H1 (cell line): ENCODE results near the gene GYPC. TPM values are rescaled to one million over a fixed set of nuclear protein-coding genes. Genes with fewer than 3 reads are reported as not detected.

Experiments
- CTCF ChIA-PET: fragments of 300-600 bp; sonication (Branson Sonifier 250); formaldehyde crosslinking; loops from one replicate; lab custom pipeline; 2021; ENCODE audit not compliant: partially characterized antibody; lab: Charles Lee
- POLR2A ChIA-PET: fragments of 300-600 bp; sonication (Branson Sonifier 250); formaldehyde crosslinking; loops from one replicate; lab custom pipeline; 2021; ENCODE audit warnings: inconsistent platforms; ENCODE audit not compliant: partially characterized antibody; lab: Charles Lee
- DNase-seq, 2 experiments: peaks; one replicate each; pipeline versions ENCODE4 v3.0.0 to v3.0.0-alpha.2; 2010 to 2022; ENCODE audit warnings: low spot score in 2 of 2, low read depth in 1 of 2, mixed read lengths in 1 of 2
- FAIRE-seq: peaks from 2 replicates; lab custom pipeline; 2011; peaks lifted over from hg19 to GRCh38; lab: Jason Lieb, UNC
- H2AFZ ChIP-seq: 2 replicates; pipeline ENCODE4 v1.8.1; 2012; ENCODE audit warnings: low read length, inconsistent platforms
- H2AK5ac ChIP-seq: 2 replicates; pipeline ENCODE4 v1.6.1; 2013; ENCODE audit warnings: low read depth, low read length
- H2BK120ac ChIP-seq: replicated peaks from 2 replicates; pipeline ENCODE3; 2013; ENCODE audit warnings: low read depth, low read length, inconsistent platforms
- H2BK12ac ChIP-seq: 2 replicates; pipeline ENCODE4 v1.6.1; 2013; ENCODE audit warnings: low read depth, low read length
- H2BK15ac ChIP-seq: 2 replicates; pipeline ENCODE4 v1.6.1; 2013; ENCODE audit warnings: low read length
- H2BK20ac ChIP-seq: 2 replicates; pipeline ENCODE4 v1.6.1; 2013; ENCODE audit warnings: low read length
- H2BK5ac ChIP-seq: 2 replicates; pipeline ENCODE4 v1.6.1; 2013; ENCODE audit warnings: low read depth, low read length
- H3K14ac ChIP-seq: 2 replicates; pipeline ENCODE4 v1.6.1; 2013; ENCODE audit warnings: inconsistent platforms; ENCODE audit not compliant: insufficient read length
- H3K18ac ChIP-seq: 2 replicates; pipeline ENCODE4 v1.6.1; 2013; ENCODE audit warnings: low read length; ENCODE audit errors: extremely low read depth
- H3K23ac ChIP-seq: 2 replicates; pipeline ENCODE4 v1.6.1; 2013; ENCODE audit warnings: inconsistent platforms; ENCODE audit not compliant: insufficient read length
- H3K23me2 ChIP-seq: 2 replicates; pipeline ENCODE4 v1.6.1; 2013; ENCODE audit warnings: low read depth, low read length
- H3K27ac ChIP-seq: 2 replicates; pipeline ENCODE4 v1.6.1; 2011; ENCODE audit warnings: low read depth, low read length, inconsistent platforms
- H3K27me3 ChIP-seq, 4 experiments: replicated peaks in 1 of 4; 1 replicate in 1 of 4; 2 replicates in 3 of 4; pipeline versions ENCODE4 v1.6.1 to v1.8.1; 2011 to 2013; ENCODE audit warnings: low read length in 3 of 4, mild to moderate bottlenecking in 3 of 4, inconsistent platforms in 2 of 4, mixed read lengths in 2 of 4, moderate library complexity in 1 of 4; ENCODE audit not compliant: control insufficient read depth in 3 of 4, insufficient read depth in 3 of 4; ENCODE audit errors: extremely low read depth in 1 of 4
- H3K36me3 ChIP-seq, 4 experiments: 2 replicates each; pipeline versions ENCODE4 v1.6.1 to v1.8.1; 2011 to 2013; ENCODE audit warnings: mild to moderate bottlenecking in 4 of 4, low read length in 3 of 4, moderate library complexity in 2 of 4, control low read depth in 1 of 4, inconsistent platforms in 1 of 4; ENCODE audit not compliant: insufficient read depth in 4 of 4, control insufficient read depth in 2 of 4
- H3K4ac ChIP-seq: replicated peaks from 2 replicates; pipeline ENCODE3; 2013; ENCODE audit warnings: low read length, low read depth, mixed read lengths, inconsistent platforms; ENCODE audit not compliant: insufficient read length
- H3K4me1 ChIP-seq, 4 experiments: replicated peaks in 1 of 4; 1 replicate in 1 of 4; 2 replicates in 3 of 4; pipeline versions ENCODE4 v1.6.1 to v1.8.1; 2011 to 2013; ENCODE audit warnings: low read length in 3 of 4, inconsistent platforms in 2 of 4, mixed read lengths in 1 of 4; ENCODE audit not compliant: insufficient read depth in 4 of 4, control insufficient read depth in 3 of 4
- H3K4me2 ChIP-seq, 2 experiments: 2 replicates each; pipeline versions ENCODE4 v1.6.1 to v1.8.1; 2011 to 2013; ENCODE audit warnings: low read depth in 2 of 2, low read length in 2 of 2, control low read depth in 1 of 2, inconsistent platforms in 1 of 2, mild to moderate bottlenecking in 1 of 2; ENCODE audit not compliant: insufficient read depth in 1 of 2
- H3K4me3 ChIP-seq, 4 experiments: fragments of 200-600, 300-600 bp in 1 of 4; sonication (generic), shearing (Covaris generic), sonication (Bioruptor Twin) in 1 of 4; 2 replicates each; pipeline versions ENCODE4 v1.5.1 to v1.8.1; 2011 to 2016; ENCODE audit warnings: low read length in 4 of 4, low read depth in 3 of 4, control low read depth in 2 of 4, inconsistent platforms in 2 of 4, mild to moderate bottlenecking in 2 of 4, mixed read lengths in 1 of 4, moderate library complexity in 1 of 4; ENCODE audit not compliant: insufficient read depth in 2 of 4; ENCODE audit errors: extremely low read depth in 1 of 4
- H3K56ac ChIP-seq: replicated peaks from 2 replicates; pipeline ENCODE3; 2013; ENCODE audit warnings: low read depth, mild to moderate bottlenecking, mixed read lengths, low read length, inconsistent platforms; ENCODE audit not compliant: insufficient read length
- H3K79me1 ChIP-seq: 2 replicates; pipeline ENCODE4 v1.6.1; 2013; ENCODE audit warnings: low read depth, low read length, control low read depth
- H3K79me2 ChIP-seq, 2 experiments: 2 replicates each; pipeline versions ENCODE4 v1.6.1 to v1.8.1; 2012 to 2013; ENCODE audit warnings: low read length in 2 of 2, mild to moderate bottlenecking in 2 of 2, inconsistent platforms in 1 of 2; ENCODE audit not compliant: insufficient read depth in 2 of 2, control insufficient read depth in 1 of 2
- H3K9ac ChIP-seq, 4 experiments: replicated peaks in 1 of 4; 1 replicate in 1 of 4; 2 replicates in 3 of 4; pipeline versions ENCODE4 v1.6.1 to v1.8.1; 2011 to 2013; ENCODE audit warnings: low read depth in 3 of 4, low read length in 3 of 4, control low read depth in 2 of 4, mild to moderate bottlenecking in 2 of 4, moderate library complexity in 2 of 4, inconsistent platforms in 1 of 4; ENCODE audit errors: extremely low read depth in 1 of 4
- H3K9me3 ChIP-seq, 2 experiments: 2 replicates each; pipeline versions ENCODE4 v1.6.1 to v1.8.1; 2012 to 2013; ENCODE audit warnings: mild to moderate bottlenecking in 2 of 2, moderate library complexity in 2 of 2, control low read depth in 1 of 2, inconsistent platforms in 1 of 2, low read depth in 1 of 2, low read length in 1 of 2, mixed read lengths in 1 of 2; ENCODE audit not compliant: insufficient read depth in 2 of 2
- H4K20me1 ChIP-seq, 2 experiments: replicated peaks in 1 of 2; 2 replicates each; pipeline versions ENCODE3 to v1.8.1; 2011 to 2013; ENCODE audit warnings: inconsistent platforms in 2 of 2, low read length in 2 of 2, mild to moderate bottlenecking in 1 of 2; ENCODE audit not compliant: insufficient read depth in 2 of 2, control insufficient read depth in 1 of 2
- H4K5ac ChIP-seq: 2 replicates; pipeline ENCODE4 v1.6.1; 2013; ENCODE audit warnings: low read length, low read depth, mixed read lengths, inconsistent platforms; ENCODE audit not compliant: insufficient read length
- H4K8ac ChIP-seq: 2 replicates; pipeline ENCODE4 v1.8.0; 2013; ENCODE audit warnings: mild to moderate bottlenecking, moderate library complexity, low read length, inconsistent platforms; ENCODE audit not compliant: insufficient read depth; ENCODE audit errors: extremely low read depth
- H4K91ac ChIP-seq: replicated peaks from 2 replicates; pipeline ENCODE3; 2013; ENCODE audit warnings: low read length, mixed read lengths, inconsistent platforms; ENCODE audit not compliant: insufficient read length
- POLR2A ChIP-seq, 2 experiments: IDR thresholded peaks; 1 replicate in 1 of 2; 2 replicates in 1 of 2; pipeline ENCODE4 v1.6.1; 2011; ENCODE audit warnings: low read depth in 2 of 2, low read length in 2 of 2, mild to moderate bottlenecking in 2 of 2; ENCODE audit errors: control extremely low read depth in 1 of 2
- RNF2 ChIP-seq: fragments of 200-900, 300-1000 bp; sonication (generic); IDR thresholded peaks from 2 replicates; pipeline ENCODE4 v1.7.1; 2016; ENCODE audit warnings: borderline replicate concordance, low read depth, mild to moderate bottlenecking, antibody characterized with exemption, low read length; ENCODE audit not compliant: poor library complexity, severe bottlenecking; ENCODE audit errors: missing control alignments
- ZNF274 ChIP-seq: IDR thresholded peaks from 2 replicates; pipeline ENCODE4 v1.7.0; 2012; ENCODE audit warnings: low read length, borderline replicate concordance; ENCODE audit errors: extremely low read depth
- WGBS, 2 experiments: shearing (Covaris generic) in 1 of 2; methylation state at CpG; one replicate each; pipeline versions ENCODE4 v1.1.6 to v1.1.7; 2013 to 2015; ENCODE audit warnings: low lambda C conversion rate in 2 of 2, mixed read lengths in 2 of 2, inconsistent platforms in 1 of 2, low coverage in 1 of 2, missing lambda C conversion rate in 1 of 2; ENCODE audit not compliant: insufficient replicate concordance in 2 of 2, insufficient coverage in 1 of 2, insufficient read length in 1 of 2; ENCODE audit errors: extremely low coverage in 1 of 2, missing lambda C conversion rate in 1 of 2; 5-methylcytosine and 5-hydroxymethylcytosine counted together
- polyA plus RNA-seq, 7 experiments: library from polyadenylated mRNA; depleted of rRNA in 3 of 7; stranded (reverse) in 5 of 7; unstranded in 2 of 7; fragments of >200 nt in 5 of 7; fragments of 200-250 nt in 2 of 7; gene quantifications; 1 replicate in 5 of 7; 2 replicates in 1 of 7; 4 replicates in 1 of 7; pipeline versions ENCODE4 v1.2.1 to v1.2.3, GENCODE V29; 2011 to 2013; ENCODE audit warnings: missing spikeins in 2 of 7, mixed read lengths in 2 of 7
- total RNA-seq: library from RNA; stranded (reverse); fragmentation: NEBNext Ultra II Directional; extraction: Animal tissue kit (Norgen Biotek cat#: 25700); gene quantifications from 2 replicates; pipeline ENCODE4 v1.2.1, GENCODE V29; 2021

GYPC gene
- total and polyA plus RNA-seq, 2 of the 8 experiments (the other 6 are each of a cell fraction or from before 2014, with no cell fraction given), result 26.8 to 53.6 TPM

DNA sequence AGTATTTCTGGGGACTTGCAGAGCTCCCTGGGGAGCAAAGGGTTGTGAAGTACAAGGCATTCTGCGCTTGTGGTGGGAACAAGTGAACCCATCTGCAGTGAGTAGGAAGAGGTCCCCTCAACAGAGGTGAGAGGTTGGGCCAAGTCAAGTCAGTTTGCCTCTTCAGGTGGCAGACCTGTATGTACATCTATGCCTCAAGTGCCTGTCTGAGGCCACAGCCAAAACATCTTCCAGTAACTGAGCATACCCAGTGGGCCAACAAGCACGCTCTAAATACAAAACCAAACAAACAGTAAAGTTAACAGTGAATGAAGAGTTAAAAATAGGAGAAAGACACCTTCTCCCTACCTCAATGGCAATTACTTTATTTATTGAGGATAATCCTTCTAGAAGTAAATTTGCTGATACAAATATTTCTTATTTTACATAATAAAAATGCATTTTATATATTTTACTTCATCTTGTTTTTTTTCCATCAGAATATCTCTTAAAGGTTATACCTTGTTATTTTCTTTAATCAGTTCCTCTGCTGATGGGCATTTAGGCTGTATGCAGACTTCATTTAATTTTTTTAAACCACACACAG lies 2.5 kb downstream of the GYPC start:
- Histone ChIP-seq H2BK120ac (peak overlapping the region; percentile 76), H3K79me1 (no peaks in the 10 kb centered on the region), H2BK5ac (peak overlapping the region; percentile 13; the same call in 1 of the 2 replicates), H3K4me3 (peak overlapping the region in 2 of 4 experiments; percentile 18 to 62; a peak in 2 of 8 replicates), H3K36me3 (no peaks in the 10 kb centered on the region), H4K91ac (peak overlapping the region; percentile 72), H3K23me2 (peaks cover 11% of the 10 kb centered on the region), H3K18ac (peak overlapping the region; percentile 10; the same call in 1 of the 2 replicates), H3K9ac (no peak overlapping the region; a peak in 1 of 7 replicates), H2BK20ac (peak overlapping the region; percentile 40; the same call in 1 of the 2 replicates), H3K9me3 (no peaks in the 10 kb centered on the region), H3K4me2 (peak overlapping the region; percentile 72 to 86; a peak in 3 of 4 replicates), H3K27me3 (peaks cover 0 to 10% (median 8%) of the 10 kb centered on the region in 4 experiments; a peak in 4 of 7 replicates), H4K20me1 (peaks cover 0 to 2% of the 10 kb centered on the region in 2 experiments), H4K5ac (no peak overlapping the region), H3K27ac (no peak overlapping the region), H3K14ac (no peak overlapping the region), H2AFZ (no peak overlapping the region), H4K8ac (no peak overlapping the region), H3K4me1 (peaks cover 16 to 31% (median 21%) of the 10 kb centered on the region in 4 experiments), H3K23ac (no peak overlapping the region), H3K79me2 (no peaks in the 10 kb centered on the region), H2BK12ac (peak overlapping the region; percentile 94; the same call in 1 of the 2 replicates), H3K4ac (no peak overlapping the region), H2AK5ac (peak overlapping the region; percentile 92; the same call in 1 of the 2 replicates), H2BK15ac (no peak overlapping the region), H3K56ac (no peak overlapping the region)
- DNase-seq (no peak), FAIRE-seq (no peak)
- 89% methylated on average over 2 of the region's 2 CpGs; no CpG with 5 or more reads in 1 of the 2 experiments for WGBS, 2 experiments
- CTCF ChIA-PET, result no interaction called here
- POLR2A ChIA-PET, result interaction anchor here (2.0 to 2.1 kb wide), 2 partner anchors 9 to 15 kb away, joined by 5 to 6 read pairs; no protein-coding TSS in a partner anchor
- no peak for TF ChIP-seq RNF2
- TF ChIP-seq ZNF274, result no peak
- TF ChIP-seq POLR2A (IDR thresholded peaks at IDR 0.05; ENCODE audit: control extremely low read depth in 1 of 2, low read depth in 2 of 2, low read length in 2 of 2), result no peak
